OCI-LY7 (cell line): ENCODE measurements around the gene IL21R. TPM values are rescaled to one million over a fixed set of nuclear protein-coding genes. Genes with fewer than 3 reads are reported as not detected.
"Not testable (repeated sequence)": the region's sequence is repeated elsewhere in the genome, so short reads cannot be mapped to it uniquely, and the experiment has no call there.

Experiments
- BruUV-seq: library from RNA; stranded (reverse); fragments of 400-500 nt; replicated peaks from 2 replicates; lab custom pipeline; 2021; lab: Mats Ljungman, UMichigan
- CTCF ChIA-PET: fragments of 300-600 bp; sonication (Branson Sonifier 250); formaldehyde crosslinking; loops from one replicate; lab custom pipeline; 2022; ENCODE audit warnings: antibody characterized with exemption; ENCODE audit not compliant: unreplicated experiment; lab: Charles Lee
- POLR2A ChIA-PET: fragments of 300-600 bp; sonication (Branson Sonifier 250); formaldehyde crosslinking; loops from one replicate; lab custom pipeline; 2022; ENCODE audit warnings: antibody characterized with exemption; lab: Charles Lee
- DNase-seq: peaks from one replicate; pipeline ENCODE4 v3.0.0-alpha.2; 2015; ENCODE audit warnings: low spot score
- H2AFZ ChIP-seq: fragments of 200-600 bp; sonication (generic), shearing (Covaris generic); 2 replicates; pipeline ENCODE4 v1.6.1; 2014; ENCODE audit warnings: mild to moderate bottlenecking, antibody characterized with exemption, low read length, moderate library complexity
- H3K27ac ChIP-seq: fragments of 200-600 bp; sonication (generic); 2 replicates; pipeline ENCODE4 v1.5.1; 2014; ENCODE audit warnings: mixed run types, low read depth, mild to moderate bottlenecking, moderate library complexity, low read length, inconsistent platforms; ENCODE audit not compliant: poor library complexity, severe bottlenecking
- H3K36me3 ChIP-seq: fragments of 200-600 bp; sonication (generic); 2 replicates; pipeline ENCODE4 v1.6.1; 2014; ENCODE audit warnings: mild to moderate bottlenecking, antibody characterized with exemption, low read length, moderate library complexity, mixed read lengths; ENCODE audit not compliant: insufficient read depth
- H3K4me1 ChIP-seq: fragments of 200-600 bp; sonication (generic); 2 replicates; pipeline ENCODE4 v1.5.1; 2014; ENCODE audit warnings: mild to moderate bottlenecking, low read length; ENCODE audit not compliant: insufficient read depth, poor library complexity, severe bottlenecking
- H3K4me2 ChIP-seq: fragments of 200-600 bp; sonication (generic); 2 replicates; pipeline ENCODE4 v1.6.1; 2014; ENCODE audit warnings: mild to moderate bottlenecking, low read length
- H3K4me3 ChIP-seq: fragments of 200-600 bp; sonication (generic); 2 replicates; pipeline ENCODE4 v1.5.1; 2014; ENCODE audit warnings: mild to moderate bottlenecking, low read depth, low read length; ENCODE audit not compliant: poor library complexity, severe bottlenecking
- H3K79me2 ChIP-seq: fragments of 200-600 bp; sonication (generic); 2 replicates; pipeline ENCODE4 v1.6.1; 2016; ENCODE audit warnings: low read depth, mild to moderate bottlenecking, low read length, moderate library complexity, mixed read lengths; ENCODE audit not compliant: insufficient read depth
- H3K9me2 ChIP-seq: fragments of 200-600 bp; sonication (generic); 2 replicates; pipeline ENCODE4 v1.6.1; 2016; ENCODE audit warnings: mild to moderate bottlenecking, low read length, mixed read lengths; ENCODE audit not compliant: insufficient read depth
- H3K9me3 ChIP-seq: fragments of 200-600 bp; sonication (generic); 2 replicates; pipeline ENCODE4 v1.6.1; 2014; ENCODE audit warnings: mild to moderate bottlenecking, mixed run types, low read length, mixed read lengths
- H4K20me1 ChIP-seq: fragments of 200-600 bp; sonication (generic); 2 replicates; pipeline ENCODE4 v1.6.1; 2014; ENCODE audit warnings: mild to moderate bottlenecking, antibody characterized with exemption, low read length, moderate library complexity, mixed read lengths; ENCODE audit not compliant: insufficient read depth
- CTCF ChIP-seq: fragments of 200-600 bp; sonication (generic); conservative IDR thresholded peaks from 2 replicates; pipeline ENCODE4 v1.5.1; 2014; ENCODE audit warnings: mild to moderate bottlenecking, antibody characterized with exemption, low read length, moderate library complexity, mixed read lengths
- EZH2phosphoT487 ChIP-seq: fragments of 200-600 bp; sonication (generic); IDR thresholded peaks from 2 replicates; pipeline ENCODE4 v1.6.1; 2018; ENCODE audit warnings: low read depth, borderline replicate concordance, mild to moderate bottlenecking, mixed run types, antibody characterized with exemption, low read length, moderate library complexity, mixed read lengths
- intact Hi-C: fragments of 100-400 bp; cut with micrococcal nuclease; formaldehyde crosslinking; loops from one replicate; pipeline ENCODE4 v1.10.0; 2022; ENCODE audit not compliant: unreplicated experiment
- total RNA-seq, 2 experiments: library from RNA; depleted of rRNA in 1 of 2; stranded (reverse); fragments of >200 nt in 1 of 2; shearing (Covaris generic) in 1 of 2; gene quantifications; 2 replicates each; pipeline ENCODE4 v1.2.3, GENCODE V29; 2014 to 2022

Gene IL21R
- total RNA-seq, 2 experiments from 2014 or later, result 10.0 to 47.0 TPM

- H2AFZ ChIP-seq, result no peak overlapping the region
- no peaks in the 10 kb centered on the region for H3K4me1 ChIP-seq
- no peak for TF ChIP-seq CTCF
- no peak for TF ChIP-seq EZH2phosphoT487
- no peak for DNase-seq
- no peaks in the 10 kb centered on the region for H3K79me2 ChIP-seq
- CTCF ChIA-PET, result no interaction called here
- POLR2A ChIA-PET, result interaction anchor here (1.1 to 1.9 kb wide), 4 partner anchors 8 to 16 kb away, joined by 3 to 7 read pairs (median 6); no protein-coding TSS in a partner anchor
- peaks cover 6% of the 10 kb centered on the region; the same call in 1 of the 2 replicates for H3K36me3 ChIP-seq
- no TSS peak for BruUV-seq
- intact Hi-C loops, result no loop called here
- no peak overlapping the region for H3K4me3 ChIP-seq
- no peaks in the 10 kb centered on the region for H4K20me1 ChIP-seq
- peaks cover 67% of the 10 kb centered on the region for H3K9me3 ChIP-seq
- no peaks in the 10 kb centered on the region for H3K9me2 ChIP-seq
- no peak overlapping the region for H3K27ac ChIP-seq
- H3K4me2 ChIP-seq, result no peak overlapping the region
These were observed 9.3 kb upstream of the IL21R start for GRCh38 chr16:27392671-27393070.

- ChIA-PET CTCF (no interaction called here), POLR2A (no interaction called here)
- no peaks in the 10 kb centered on the region for H4K20me1 ChIP-seq
- no peak for TF ChIP-seq EZH2phosphoT487
- no peak for TF ChIP-seq CTCF
- no peak overlapping the region for H3K4me2 ChIP-seq
- peaks cover 69% of the 10 kb centered on the region for H3K9me3 ChIP-seq
- no peaks in the 10 kb centered on the region for H3K79me2 ChIP-seq
- no peak overlapping the region for H3K4me3 ChIP-seq
- intact Hi-C loops, result no loop called here
- H3K36me3 ChIP-seq, result peaks cover 6% of the 10 kb centered on the region; the same call in 1 of the 2 replicates
- no TSS peak for BruUV-seq
- DNase-seq, result no peak
- peaks cover 18% of the 10 kb centered on the region for H3K4me1 ChIP-seq
- no peak overlapping the region for H3K27ac ChIP-seq
- no peak overlapping the region for H2AFZ ChIP-seq
- H3K9me2 ChIP-seq, result no peaks in the 10 kb centered on the region
These were observed 7.5 kb upstream of the IL21R start for GRCh38 chr16:27394516-27394915.

GRCh38 chr16:27398341-27398893 is 3.6 kb upstream of the IL21R start:
- POLR2A ChIA-PET, result interaction anchor here (0.5 to 1.2 kb wide), 10 partner anchors 9 to 195 kb away, joined by 3 to 12 read pairs (median 4); partner anchors contain the start of gene KDM8
- H3K79me2 ChIP-seq, H3K36me3 ChIP-seq, H4K20me1 ChIP-seq, BruUV-seq, H3K9me2 ChIP-seq: not testable (repeated sequence)
- intact Hi-C loops, result loop anchor here (1.0 kb wide), 1 partner anchor 28 kb away; no protein-coding TSS in a partner anchor
- peaks cover 53% of the 10 kb centered on the region for H3K4me1 ChIP-seq
- peak overlapping the region; percentile 76 for H3K27ac ChIP-seq
- H3K9me3 ChIP-seq, result peaks cover 37% of the 10 kb centered on the region
- CTCF ChIA-PET, result interaction anchor here (0.6 to 1.0 kb wide), 2 partner anchors 20 to 28 kb away, joined by 3 to 4 read pairs; no protein-coding TSS in a partner anchor
- peak overlapping the region; percentile 60 for H3K4me2 ChIP-seq
- H3K4me3 ChIP-seq, result peak overlapping the region; percentile 20
- peak; percentile 40 for DNase-seq
- peak overlapping the region; percentile 31; the same call in 1 of the 2 replicates for H2AFZ ChIP-seq
